HK-2 (cell line): Measurements from ENCODE around the gene COL4A2.

Experiments
- DNase-seq: peaks from one replicate; pipeline ENCODE4 v3.0.0-alpha.2; 2018; ENCODE audit not compliant: unreplicated experiment

The COL4A2 gene

DNA sequence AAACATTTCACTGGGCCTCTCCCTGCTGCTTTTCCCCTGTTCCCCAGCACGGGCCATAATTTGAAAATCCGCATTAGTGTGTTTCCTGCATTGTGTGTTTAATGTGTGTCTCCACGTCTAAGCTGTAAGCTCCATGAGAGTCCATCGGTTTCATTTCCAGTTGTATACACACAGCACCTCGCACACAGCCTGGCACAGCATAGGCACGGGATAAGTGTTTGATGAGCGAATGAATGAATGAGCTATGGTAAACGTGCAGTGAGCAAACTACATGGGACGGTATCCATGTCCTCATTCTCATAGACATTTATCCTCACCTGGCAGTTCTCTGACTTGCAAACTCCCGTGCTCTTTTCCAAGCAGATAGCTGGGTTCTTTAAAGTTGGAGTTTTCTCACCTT, 148.4 kb downstream of the COL4A2 start:
- no peak for DNase-seq

GRCh38 chr13:110455941-110456340, 148.9 kb downstream of the COL4A2 start:
- DNase-seq = peak; percentile 36

- DNase-seq = no peak
Measured at GRCh38 chr13:110456550-110456949, 149.5 kb downstream of the COL4A2 start.

GRCh38 chr13:110457361-110457760, 150.3 kb downstream of the COL4A2 start:
- no peak for DNase-seq

DNA sequence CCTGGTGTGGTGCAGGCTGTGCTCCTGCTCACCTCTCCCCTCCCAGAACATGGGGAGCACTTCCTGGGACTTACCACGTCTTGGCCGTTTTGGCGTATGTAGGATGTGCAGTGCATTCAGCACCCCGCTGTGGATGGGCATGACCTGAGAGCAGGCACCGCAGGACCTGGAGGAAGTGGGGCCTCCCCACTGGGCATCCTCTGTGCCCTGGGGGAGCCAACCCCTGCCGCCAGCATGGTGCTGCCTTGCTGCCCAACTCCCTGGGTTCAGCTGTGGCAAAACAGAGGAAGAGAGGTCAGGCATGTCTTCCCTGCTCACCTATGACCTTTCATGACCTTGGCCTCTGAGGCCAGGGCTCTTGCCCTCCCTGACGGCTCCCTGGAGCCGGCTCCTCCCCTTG, 150.9 kb downstream of the COL4A2 start:
- DNase-seq = no peak

DNA sequence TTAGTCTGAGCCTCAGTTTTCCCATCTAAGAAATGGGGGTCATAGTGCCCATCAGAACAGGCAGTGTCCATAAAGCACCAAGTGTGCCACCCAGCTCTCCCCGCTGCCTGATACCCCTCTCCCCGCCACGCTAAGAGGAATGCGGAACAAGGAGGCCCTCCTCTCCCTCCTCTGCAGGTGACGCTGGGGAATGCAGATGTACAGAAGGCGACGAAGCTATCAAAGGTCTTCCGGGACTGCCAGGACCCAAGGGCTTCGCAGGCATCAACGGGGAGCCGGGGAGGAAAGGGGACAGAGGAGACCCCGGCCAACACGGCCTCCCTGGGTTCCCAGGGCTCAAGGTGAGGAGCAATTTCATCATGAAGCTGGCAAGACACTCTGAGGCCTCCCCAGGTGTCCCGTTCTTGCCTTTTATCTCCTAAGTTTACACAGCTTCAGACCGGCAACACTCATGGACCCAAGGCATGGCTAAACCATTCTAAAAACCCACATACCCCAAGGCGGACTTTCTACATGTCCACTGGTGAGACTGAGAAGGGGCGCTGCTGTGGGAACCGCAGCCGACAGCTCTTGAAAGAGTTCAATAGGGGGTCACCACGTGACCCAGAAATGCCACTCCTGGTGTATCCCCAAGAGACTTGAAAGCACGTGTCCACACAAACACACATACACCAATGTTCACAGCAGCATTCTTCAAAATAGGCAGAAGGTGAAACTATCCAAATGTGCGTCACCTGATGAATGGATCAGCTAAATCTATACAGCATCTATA, 151.7 kb downstream of the COL4A2 start:
- DNase-seq = no peak

- DNase-seq = no peak
Measured at GRCh38 chr13:110462091-110462490, 155.0 kb downstream of the COL4A2 start.

DNA sequence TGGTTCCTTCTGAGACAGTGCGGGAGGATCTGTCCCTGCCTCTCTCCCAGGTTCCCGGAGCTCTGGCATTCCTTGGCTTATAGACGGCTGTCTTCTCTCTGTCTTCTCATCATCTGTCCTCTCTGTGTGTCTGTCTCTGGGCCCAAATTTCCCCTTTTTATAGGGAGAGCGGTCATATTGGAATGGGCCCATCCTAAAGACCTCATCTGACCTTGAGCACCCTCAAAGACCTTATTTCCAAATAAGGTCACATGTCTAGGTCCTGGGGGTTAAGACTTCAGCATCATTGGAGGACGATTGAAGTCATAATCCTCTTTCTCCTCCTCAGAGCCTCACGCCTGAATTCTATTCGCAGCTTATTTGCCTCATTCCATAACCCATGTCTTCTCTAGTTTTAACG, 156.1 kb downstream of the COL4A2 start:
- DNase-seq = no peak

- no peak for DNase-seq
Measured at GRCh38 chr13:110463871-110464510, 156.9 kb downstream of the COL4A2 start.

DNA sequence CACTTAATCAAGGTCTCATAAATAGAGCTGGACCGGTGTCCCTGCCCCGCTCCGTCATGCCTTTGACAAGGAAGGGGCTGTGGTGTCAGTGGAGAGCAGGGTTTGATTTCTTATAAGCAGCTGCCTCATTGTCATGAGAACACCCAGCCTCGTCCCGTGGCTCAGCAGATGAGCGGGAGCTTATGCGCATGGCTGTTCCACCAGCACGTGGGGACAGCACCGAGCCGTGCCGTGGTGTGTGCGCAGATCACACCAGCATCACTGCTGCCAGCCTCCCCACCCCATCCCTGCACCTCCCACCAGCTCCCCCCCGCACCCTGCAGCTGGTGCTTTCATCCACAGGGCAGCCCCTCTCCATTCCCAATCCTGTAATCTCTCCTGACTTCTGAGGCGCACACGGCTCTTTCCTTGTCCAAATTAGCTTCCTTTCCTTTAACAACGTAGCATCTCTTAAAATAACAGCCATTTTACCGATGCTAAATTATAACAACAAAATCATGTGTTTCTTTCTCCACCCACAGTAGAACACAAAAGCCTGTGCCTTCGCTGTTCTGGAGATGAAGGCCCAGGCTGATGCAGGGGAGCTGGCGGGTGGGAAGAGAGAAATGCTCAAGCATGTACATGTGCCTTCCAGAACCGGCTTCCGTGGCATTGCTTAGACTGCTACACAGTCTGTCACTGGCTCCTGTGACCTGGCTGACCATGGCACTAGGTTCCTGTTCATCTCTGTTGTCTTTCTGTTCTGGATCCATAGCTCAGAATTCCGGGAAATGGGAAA, 157.7 kb downstream of the COL4A2 start:
- no peak for DNase-seq

DNA sequence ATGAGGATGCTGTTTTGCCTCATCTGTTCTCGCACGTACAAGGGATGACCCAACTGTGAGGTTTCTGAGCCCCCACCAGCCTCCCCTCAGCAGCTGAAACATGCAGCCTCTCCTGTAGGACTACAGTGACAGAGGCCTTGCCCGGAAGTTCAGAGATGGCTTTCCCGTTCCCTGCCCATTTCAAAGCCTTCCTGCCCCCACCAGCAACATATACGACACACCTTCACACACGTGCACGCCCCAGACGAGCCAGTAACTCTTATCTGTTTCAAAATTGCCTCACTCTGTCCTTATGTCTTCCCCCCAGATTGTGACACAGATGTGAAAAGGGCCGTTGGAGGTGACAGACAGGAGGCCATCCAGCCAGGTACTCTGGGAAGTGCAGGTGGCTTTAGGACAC, 158.6 kb downstream of the COL4A2 start:
- DNase-seq = no peak

DNA sequence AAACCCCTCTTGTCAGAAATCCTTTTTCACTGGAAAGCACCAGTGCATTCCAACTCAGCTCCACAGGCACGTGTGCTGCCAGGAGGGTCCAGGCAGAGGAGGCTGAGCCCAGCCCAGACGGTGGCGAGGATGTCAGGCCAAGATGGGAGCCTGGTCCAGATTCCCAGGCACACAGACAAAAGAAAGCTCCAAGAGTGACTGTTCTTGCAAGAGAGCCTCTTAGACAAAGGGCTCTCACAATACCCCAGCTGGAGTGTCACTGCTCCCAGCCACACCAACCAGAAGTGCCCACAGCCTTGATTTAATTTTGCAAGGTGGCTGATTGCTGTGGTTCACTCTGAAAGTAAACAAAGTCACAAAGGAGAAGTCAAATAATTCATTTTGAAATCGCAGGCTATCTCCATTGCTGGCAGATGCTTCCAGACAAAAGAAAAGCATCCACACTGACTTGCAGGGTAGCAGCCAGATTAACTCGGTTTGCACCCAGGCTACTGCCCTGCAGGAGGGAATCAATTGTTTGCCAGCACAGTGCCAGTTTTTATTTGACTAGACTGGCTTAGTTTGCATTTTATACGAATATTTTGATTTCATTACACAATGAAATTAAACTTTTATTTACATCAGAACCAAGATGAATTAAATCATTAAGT, 159.3 kb downstream of the COL4A2 start:
- no peak for DNase-seq

- DNase-seq = no peak
Measured at GRCh38 chr13:110467516-110468110, 160.5 kb downstream of the COL4A2 start.

DNA sequence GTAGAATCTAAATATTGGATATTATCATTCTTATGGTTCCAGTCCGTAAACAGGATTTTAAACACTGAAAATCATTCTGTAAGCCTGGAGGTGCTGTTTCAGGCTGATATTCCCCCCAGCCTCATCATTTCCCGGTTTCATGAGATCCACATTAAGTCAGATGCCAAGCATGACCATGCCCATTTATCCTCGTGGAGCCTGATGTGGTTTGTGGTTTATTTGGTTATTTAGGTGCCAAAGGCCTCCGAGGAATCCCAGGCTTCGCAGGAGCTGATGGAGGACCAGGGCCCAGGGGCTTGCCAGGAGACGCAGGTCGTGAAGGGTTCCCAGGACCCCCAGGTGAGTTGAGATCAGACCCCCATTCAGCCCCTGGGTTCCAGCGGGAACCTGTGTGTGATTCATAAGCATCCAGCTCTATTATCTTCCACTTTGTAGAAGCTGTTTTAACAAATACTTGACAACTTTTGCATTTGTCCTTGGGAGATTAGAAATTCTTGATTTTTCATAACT, 162.0 kb downstream of the COL4A2 start:
- DNase-seq = no peak

DNA sequence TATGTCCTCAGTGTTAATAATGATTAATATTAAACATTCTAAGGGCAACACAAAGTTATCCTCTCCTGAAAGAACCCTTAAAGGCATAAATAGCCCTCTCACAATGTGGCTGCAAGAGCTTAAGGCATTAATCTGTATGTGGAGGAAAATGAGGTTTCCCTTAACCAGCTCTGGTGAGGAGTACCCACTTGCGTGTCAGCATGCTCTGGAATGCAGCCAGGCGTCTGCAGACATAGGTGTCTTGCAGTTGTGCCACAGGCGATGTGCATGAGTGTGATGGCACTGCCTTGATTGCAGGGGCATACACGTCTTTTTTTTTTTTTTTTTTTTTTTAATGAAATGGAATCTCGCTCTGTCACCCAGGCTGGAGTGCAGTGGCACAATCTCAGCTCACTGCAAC, 162.5 kb downstream of the COL4A2 start:
- DNase-seq = no peak

DNA sequence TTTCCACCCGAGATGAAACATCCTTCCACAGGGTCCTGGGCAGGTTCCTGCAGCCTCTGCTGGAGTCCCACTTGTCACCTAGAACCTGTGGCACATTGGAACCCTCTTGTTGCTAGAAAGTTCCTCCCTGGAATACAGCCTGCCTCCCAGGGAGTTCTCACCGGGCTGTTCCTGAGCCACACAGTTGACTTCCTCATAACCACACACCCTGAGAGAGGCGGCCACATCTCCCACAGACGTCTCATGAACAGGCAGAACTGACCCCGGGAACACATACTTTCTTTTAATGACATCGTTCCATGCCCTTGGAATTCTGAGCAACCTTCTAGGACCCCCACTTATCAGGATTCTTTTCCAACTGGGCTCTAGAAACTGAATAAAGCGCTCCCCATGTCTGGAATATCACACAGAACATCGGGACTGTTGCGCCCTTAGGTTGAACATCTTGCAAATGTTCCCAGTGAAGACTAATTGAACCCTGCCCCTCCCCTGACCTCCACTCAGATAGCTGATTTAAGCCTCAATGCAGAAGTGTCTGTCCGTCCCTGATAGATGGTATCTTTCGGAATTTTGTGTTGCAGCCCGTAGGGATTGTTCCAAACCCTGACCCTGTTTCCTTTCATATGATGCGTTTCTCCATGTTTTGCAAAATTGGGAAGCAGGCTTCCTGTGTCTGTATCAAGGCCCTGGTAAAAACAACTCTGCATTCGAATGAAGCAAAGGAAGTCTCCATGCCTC, 163.4 kb downstream of the COL4A2 start:
- DNase-seq = no peak

DNA sequence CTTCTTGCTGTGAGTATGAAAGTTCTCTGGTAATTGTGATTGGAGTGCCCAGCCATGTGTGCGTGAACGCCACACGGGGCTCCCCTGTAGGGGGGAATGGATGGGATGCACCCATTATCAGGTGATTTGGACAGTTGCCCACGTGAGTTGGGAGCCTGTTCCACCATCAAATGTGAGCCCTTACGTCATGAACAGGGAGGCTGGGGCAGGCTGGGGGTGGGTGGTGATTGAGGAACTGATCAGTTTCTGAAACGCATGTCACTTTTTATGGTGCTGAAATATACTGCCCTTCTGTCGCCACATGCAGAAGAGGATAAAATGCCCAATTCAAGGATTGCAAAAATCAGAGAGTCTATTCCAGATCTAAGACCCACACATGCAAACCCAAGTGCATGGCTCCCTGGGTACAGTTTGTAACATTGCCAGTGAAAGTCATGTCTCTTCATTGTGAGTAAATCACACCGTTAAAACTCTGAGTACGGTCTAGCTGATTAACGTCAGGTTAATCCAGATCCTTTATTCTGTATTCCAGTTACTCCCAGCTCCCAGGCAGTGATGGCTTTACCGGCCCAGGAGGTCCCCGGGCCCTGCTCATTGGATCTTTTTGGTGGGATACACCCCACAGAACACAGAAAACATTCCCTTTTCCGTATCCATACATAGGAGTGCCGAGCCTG, 164.2 kb downstream of the COL4A2 start:
- DNase-seq = no peak

- DNase-seq = peak; percentile 26
Measured at GRCh38 chr13:110471833-110472162, 164.7 kb downstream of the COL4A2 start.

GRCh38 chr13:110472904-110473563, 165.9 kb downstream of the COL4A2 start:
- no peak for DNase-seq

DNA sequence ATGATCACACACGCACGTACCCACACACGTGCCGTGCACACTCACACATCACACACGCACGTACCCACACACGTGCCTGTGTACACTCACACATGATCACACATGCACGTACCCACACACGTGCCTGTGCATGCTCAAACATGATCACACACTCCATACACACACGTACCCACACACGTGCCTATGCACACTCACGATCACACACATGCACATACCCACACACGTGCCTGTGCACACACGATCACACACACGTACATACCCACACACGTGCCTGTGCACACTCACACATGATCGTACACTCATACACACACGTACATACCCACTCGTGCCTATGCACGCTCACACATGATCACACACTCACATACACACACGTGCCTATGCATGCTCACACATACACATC, 167.6 kb downstream of the COL4A2 start:
- no peak for DNase-seq
